B cell (primary cell): ENCODE measurements around the gene PROM2. TPM values are rescaled to one million over a fixed set of nuclear protein-coding genes. Genes with fewer than 3 reads are reported as not detected.

Experiments
- ATAC-seq: fragments of 200-7000 bp; cut with Tn5 transposase; one replicate; pipeline ENCODE4 v1.10.0; 2021; ENCODE audit warnings: low read depth, mild to moderate bottlenecking, moderate number of reproducible peaks, moderate library complexity
- CTCF ChIA-PET: fragments of 350-600 bp; sonication (Branson Sonifier 250); formaldehyde crosslinking; loops from one replicate; lab custom pipeline; 2021; ENCODE audit warnings: antibody characterized with exemption, inconsistent platforms; lab: Charles Lee
- POLR2A ChIA-PET: fragments of 350-600 bp; sonication (Branson Sonifier 250); formaldehyde crosslinking; loops from one replicate; lab custom pipeline; 2021; ENCODE audit warnings: antibody characterized with exemption; lab: Charles Lee
- DNase-seq: peaks from one replicate; pipeline ENCODE4 v3.0.0; 2013
- H2AFZ ChIP-seq: 2 replicates; pipeline ENCODE4 v1.6.1; 2012; ENCODE audit warnings: mild to moderate bottlenecking, low read depth, low read length; ENCODE audit not compliant: insufficient read depth, poor library complexity, severe bottlenecking
- H3K27ac ChIP-seq, 2 donors: 1 replicate in 1 of 2; 2 replicates in 1 of 2; pipeline ENCODE4 v1.5.1; 2012 to 2013; ENCODE audit warnings: low read length in 2 of 2, mild to moderate bottlenecking in 2 of 2, moderate library complexity in 1 of 2
- H3K27me3 ChIP-seq, 4 experiments: fragments of 200-600 bp in 1 of 4; sonication (generic) in 1 of 4; replicated peaks in 1 of 4; 1 replicate in 2 of 4; 2 replicates in 2 of 4; pipeline versions ENCODE4 v1.6.1 to v1.7.0; 2013 to 2016; ENCODE audit warnings: low read length in 3 of 4, mild to moderate bottlenecking in 2 of 4, mixed read lengths in 1 of 4, moderate library complexity in 1 of 4; ENCODE audit not compliant: insufficient read depth in 4 of 4, control insufficient read depth in 3 of 4; ENCODE audit errors: control extremely low read depth in 1 of 4
- H3K36me3 ChIP-seq, 2 experiments: replicated peaks in 1 of 2; 1 replicate in 1 of 2; 2 replicates in 1 of 2; pipeline versions ENCODE4 v1.6.1 to v1.7.1; 2013; ENCODE audit warnings: low read length in 1 of 2; ENCODE audit not compliant: insufficient read depth in 2 of 2, control insufficient read depth in 1 of 2; ENCODE audit errors: control extremely low read depth in 1 of 2, extremely low read depth in 1 of 2
- H3K4me1 ChIP-seq, 2 donors: fragments of 200-600 bp in 1 of 2; sonication (generic) in 1 of 2; 1 replicate in 1 of 2; 2 replicates in 1 of 2; pipeline versions ENCODE4 v1.5.1 to v1.6.1; 2013 to 2017; ENCODE audit warnings: low read length in 2 of 2; ENCODE audit not compliant: control insufficient read depth in 2 of 2, insufficient read depth in 2 of 2
- H3K4me2 ChIP-seq: replicated peaks from 2 replicates; pipeline ENCODE3; 2012; ENCODE audit warnings: mild to moderate bottlenecking, low read depth, low read length; ENCODE audit not compliant: poor library complexity, severe bottlenecking
- H3K4me3 ChIP-seq, 5 experiments: fragments of 200-600 bp in 1 of 5; sonication (generic) in 1 of 5; 1 replicate in 3 of 5; 2 replicates in 2 of 5; pipeline versions ENCODE4 v1.5.1 to v1.7.0; 2011 to 2016; ENCODE audit warnings: low read length in 4 of 5, mild to moderate bottlenecking in 4 of 5, low read depth in 2 of 5, control low read depth in 1 of 5, moderate library complexity in 1 of 5; ENCODE audit not compliant: insufficient read depth in 1 of 5; ENCODE audit errors: control extremely low read depth in 1 of 5, extremely low read depth in 1 of 5
- H3K79me2 ChIP-seq: fragments of 200-600 bp; sonication (generic); one replicate; pipeline ENCODE4 v1.6.0; 2016; ENCODE audit warnings: low read length; ENCODE audit not compliant: control insufficient read depth, insufficient read depth
- H3K9ac ChIP-seq: fragments of 200-600 bp; sonication (generic); 2 replicates; pipeline ENCODE4 v1.6.1; 2017; ENCODE audit warnings: mild to moderate bottlenecking, low read length, moderate library complexity
- H3K9me3 ChIP-seq, 3 donors: one replicate each; pipeline versions ENCODE4 v1.6.1 to v1.7.1; 2013; ENCODE audit warnings: low read length in 2 of 3; ENCODE audit not compliant: control insufficient read depth in 2 of 3, insufficient read depth in 1 of 3; ENCODE audit errors: control extremely low read depth in 1 of 3
- H4K20me1 ChIP-seq: 2 replicates; pipeline ENCODE4 v1.6.0; 2012; ENCODE audit warnings: mild to moderate bottlenecking, low read length; ENCODE audit not compliant: insufficient read depth, control insufficient read depth, poor library complexity, severe bottlenecking
- H3K27ac Mint-ChIP-seq: one replicate; pipeline ENCODE4 v1.8.0; 2021; ENCODE audit warnings: mixed read lengths
- H3K27me3 Mint-ChIP-seq: one replicate; pipeline ENCODE4 v1.8.0; 2021; ENCODE audit warnings: mixed read lengths
- H3K4me1 Mint-ChIP-seq: one replicate; pipeline ENCODE4 v1.8.0; 2021; ENCODE audit warnings: mixed read lengths
- H3K4me3 Mint-ChIP-seq: one replicate; pipeline ENCODE4 v1.8.0; 2021; ENCODE audit warnings: mixed read lengths
- H3K9me3 Mint-ChIP-seq: one replicate; pipeline ENCODE4 v1.8.0; 2022; ENCODE audit warnings: mixed read lengths; ENCODE audit not compliant: insufficient read depth
- EZH2 ChIP-seq: IDR thresholded peaks from 2 replicates; pipeline ENCODE4 v1.6.1; 2012; ENCODE audit warnings: borderline replicate concordance, low read depth, mild to moderate bottlenecking, moderate library complexity, low read length; ENCODE audit not compliant: insufficient read depth, poor library complexity, severe bottlenecking
- WGBS: methylation state at CpG from one replicate; pipeline ENCODE4 v1.1.5; 2013; ENCODE audit warnings: missing lambda C conversion rate; ENCODE audit not compliant: insufficient coverage; 5-methylcytosine and 5-hydroxymethylcytosine counted together
- intact Hi-C: fragments of 100-400 bp; cut with micrococcal nuclease; formaldehyde crosslinking; loops from one replicate; pipeline ENCODE4 v1.10.0; 2022
- polyA plus RNA-seq: library from polyadenylated mRNA; depleted of rRNA; stranded (reverse); fragments of >200 nt; gene quantifications from 2 replicates; pipeline ENCODE4 v1.2.3, GENCODE V29; 2012
- total RNA-seq, 2 donors: library from RNA; stranded (reverse); fragments of 120-200 nt in 1 of 2; gene quantifications; 1 replicate in 1 of 2; 2 replicates in 1 of 2; pipeline versions ENCODE4 v1.2.3 to v1.2.4, GENCODE V29; 2013 to 2022
- TF ChIP-seq, protein P1 (sequence below): fragments of 200-600 bp; IDR thresholded peaks from one replicate; pipeline ENCODE4 v1.8.0; 2022; ENCODE audit warnings: antibody characterized with exemption, mild to moderate bottlenecking

The PROM2 gene
- total and polyA plus RNA-seq, 2 donors (not counting 1 experiment from before 2014, with no cell fraction given) = 0.67 to 1.3 TPM

GRCh38 chr2:95333888-95334338 is 59.7 kb downstream of the PROM2 start:
- Histone ChIP-seq H3K9ac (no peak overlapping the region), H3K9me3 (peaks cover 0 to 3% (median 0%) of the 10 kb centered on the region in 3 donors), H3K4me2 (no peak overlapping the region), H3K27ac (no peak overlapping the region), H4K20me1 (no peaks in the 10 kb centered on the region), H3K4me1 (no peaks in the 10 kb centered on the region), H3K79me2 (no peaks in the 10 kb centered on the region), H3K4me3 (no peak overlapping the region), H3K36me3 (no peaks in the 10 kb centered on the region), H3K27me3 (peaks cover 0 to 9% (median 0%) of the 10 kb centered on the region in 4 experiments), H2AFZ (no peak overlapping the region)
- intact Hi-C loops = no loop called here
- no peaks in the 10 kb centered on the region for H3K9me3 Mint-ChIP-seq
- POLR2A ChIA-PET = no interaction called here
- TF ChIP-seq EZH2 = no peak
- TF ChIP-seq, protein P1, sequence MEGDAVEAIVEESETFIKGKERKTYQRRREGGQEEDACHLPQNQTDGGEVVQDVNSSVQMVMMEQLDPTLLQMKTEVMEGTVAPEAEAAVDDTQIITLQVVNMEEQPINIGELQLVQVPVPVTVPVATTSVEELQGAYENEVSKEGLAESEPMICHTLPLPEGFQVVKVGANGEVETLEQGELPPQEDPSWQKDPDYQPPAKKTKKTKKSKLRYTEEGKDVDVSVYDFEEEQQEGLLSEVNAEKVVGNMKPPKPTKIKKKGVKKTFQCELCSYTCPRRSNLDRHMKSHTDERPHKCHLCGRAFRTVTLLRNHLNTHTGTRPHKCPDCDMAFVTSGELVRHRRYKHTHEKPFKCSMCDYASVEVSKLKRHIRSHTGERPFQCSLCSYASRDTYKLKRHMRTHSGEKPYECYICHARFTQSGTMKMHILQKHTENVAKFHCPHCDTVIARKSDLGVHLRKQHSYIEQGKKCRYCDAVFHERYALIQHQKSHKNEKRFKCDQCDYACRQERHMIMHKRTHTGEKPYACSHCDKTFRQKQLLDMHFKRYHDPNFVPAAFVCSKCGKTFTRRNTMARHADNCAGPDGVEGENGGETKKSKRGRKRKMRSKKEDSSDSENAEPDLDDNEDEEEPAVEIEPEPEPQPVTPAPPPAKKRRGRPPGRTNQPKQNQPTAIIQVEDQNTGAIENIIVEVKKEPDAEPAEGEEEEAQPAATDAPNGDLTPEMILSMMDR = no peak
- CTCF ChIA-PET = no interaction called here
- DNase-seq = no peak
- no peak for ATAC-seq
- 89% methylated on average over 9 of the region's 11 CpGs for WGBS
- H3K4me1 Mint-ChIP-seq = no peaks in the 10 kb centered on the region
- H3K27me3 Mint-ChIP-seq = peaks cover 4% of the 10 kb centered on the region
- no peak overlapping the region for H3K4me3 Mint-ChIP-seq
- no peak overlapping the region for H3K27ac Mint-ChIP-seq

GRCh38 chr2:95334916-95335641 is 60.8 kb downstream of the PROM2 start:
- no peak for DNase-seq
- WGBS = 90% methylated on average over 1 of the region's 1 CpG
- peaks cover 0 to 9% (median 0%) of the 10 kb centered on the region in 4 experiments for H3K27me3 ChIP-seq
- no peak overlapping the region for H3K27ac ChIP-seq
- ChIA-PET POLR2A (interaction anchor here (0.5 kb wide), 1 partner anchor 17 kb away, joined by 3 read pairs; no protein-coding TSS in a partner anchor), CTCF (interaction anchor here (2.5 kb wide), 1 partner anchor 10 kb away, joined by 9 read pairs; no protein-coding TSS in a partner anchor)
- H3K4me3 ChIP-seq = no peak overlapping the region
- no peaks in the 10 kb centered on the region for H3K9me3 Mint-ChIP-seq
- H3K36me3 ChIP-seq = no peaks in the 10 kb centered on the region
- no peak overlapping the region for H3K4me3 Mint-ChIP-seq
- H3K27ac Mint-ChIP-seq = no peak overlapping the region
- ATAC-seq = no peak
- no peaks in the 10 kb centered on the region for H4K20me1 ChIP-seq
- no peaks in the 10 kb centered on the region for H3K4me1 ChIP-seq
- H2AFZ ChIP-seq = no peak overlapping the region
- H3K9me3 ChIP-seq = peaks cover 0 to 3% (median 0%) of the 10 kb centered on the region in 3 donors
- TF ChIP-seq EZH2 = no peak
- TF ChIP-seq, protein P1 = no peak
- intact Hi-C loops = no loop called here
- H3K27me3 Mint-ChIP-seq = peaks cover 8% of the 10 kb centered on the region
- no peaks in the 10 kb centered on the region for H3K4me1 Mint-ChIP-seq
- no peak overlapping the region for H3K4me2 ChIP-seq
- H3K9ac ChIP-seq = no peak overlapping the region
- no peaks in the 10 kb centered on the region for H3K79me2 ChIP-seq
